ENCODE results near the gene PSME2.

Gene PSME2

DNA sequence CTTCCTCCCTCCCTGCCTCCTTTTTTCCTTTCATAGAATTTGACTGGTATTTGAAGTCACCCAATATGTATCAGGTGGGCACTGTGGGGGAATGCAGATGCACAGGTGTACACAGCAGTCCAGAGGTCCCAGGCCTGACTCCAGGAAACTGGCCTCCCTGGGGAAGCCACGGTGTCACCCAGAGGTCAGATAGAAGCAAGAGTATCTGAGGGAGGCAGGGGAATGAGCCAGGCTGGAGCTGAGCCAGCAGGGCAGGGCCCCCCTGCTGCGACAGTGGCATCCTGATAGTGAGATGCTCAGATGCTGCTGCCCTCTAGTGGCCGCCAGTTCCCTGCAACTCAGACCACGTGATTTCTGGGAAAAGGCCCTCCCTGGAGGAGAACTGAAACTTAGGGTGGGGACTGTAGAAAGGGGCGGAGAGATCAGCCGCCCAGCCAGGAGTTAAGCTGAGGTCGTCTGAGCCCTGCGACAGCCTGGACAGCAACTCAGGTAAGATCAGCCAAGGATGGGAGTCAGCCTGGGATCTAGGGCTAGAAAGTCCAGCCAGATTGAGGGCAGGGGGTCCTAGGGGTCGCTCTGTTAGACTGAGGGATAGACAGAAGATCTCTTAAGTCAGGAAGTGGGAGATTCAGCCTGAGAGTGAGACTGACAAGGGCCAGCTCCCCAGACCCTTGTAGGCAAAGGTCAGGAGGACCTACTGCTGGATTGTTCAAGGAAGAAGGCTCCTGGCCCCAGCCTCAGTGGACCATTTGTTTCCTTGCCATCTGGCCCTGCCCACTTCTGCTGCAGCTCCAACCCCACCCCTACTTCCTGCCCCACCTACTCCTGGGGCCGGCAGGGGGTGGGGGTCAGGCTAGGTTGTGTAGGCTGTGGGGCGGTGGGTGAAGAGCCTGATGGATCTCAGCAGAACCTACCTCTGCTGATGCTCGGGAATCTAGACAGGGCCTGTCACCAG lies 14.7 kb upstream of the PSME2 start, which contains the start of gene IRF9:
Gene IRF9 (plus strand): TSS at position 416 of the 955 bp plus-strand sequence. CDS start 880 bp downstream, outside the sequence.
- peaks cover 31% of the 10 kb centered on the region for H3K36me3 ChIP-seq (ENCODE audit: insufficient read depth, low read length)

DNA sequence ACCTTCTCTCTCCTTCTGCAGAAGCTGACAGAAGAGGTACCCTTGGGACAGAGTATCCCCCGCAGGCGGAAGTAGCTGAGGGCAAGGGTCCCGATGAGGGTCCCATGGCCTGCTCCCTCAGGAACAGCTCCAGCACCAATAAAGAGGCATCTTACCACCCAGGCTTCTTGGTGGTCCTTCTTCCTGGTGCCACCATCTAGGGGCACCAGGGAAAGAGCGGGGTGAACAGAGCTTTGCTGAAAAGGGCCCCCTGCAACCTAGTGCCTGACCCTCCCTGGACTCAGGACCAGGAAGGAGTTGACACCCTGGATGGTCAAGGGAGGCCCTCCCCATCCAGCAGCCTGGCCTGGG lies 14.1 kb upstream of the PSME2 start:
- Histone ChIP-seq H3K9ac (ENCODE audit: insufficient read length) (no peak overlapping the region), H3K27ac (no peak overlapping the region), H3K9me3 (ENCODE audit: low read depth, low read length) (no peaks in the 10 kb centered on the region), H3K36me3 (ENCODE audit: insufficient read depth, low read length) (peaks cover 36% of the 10 kb centered on the region), H3K4me3 (no peak overlapping the region)
- DNase-seq (ENCODE audit: low read depth, low spot score) = no peak
- TF ChIP-seq EZH2 (IDR thresholded peaks at IDR 0.05) (no peak), FOXP2 (optimal IDR thresholded peaks at IDR 0.05; ENCODE audit: control extremely low read depth, extremely low read length, insufficient read depth) (no peak)

More for the DNA sequence above, 14.7 kb upstream of the PSME2 start, which contains the start of gene IRF9:
- H3K4me3 ChIP-seq = peak within 1 kb of the TSS; percentile 78
- H3K27ac ChIP-seq = no peak within 1 kb of the TSS
- H3K9ac ChIP-seq (ENCODE audit: insufficient read length) = peak within 1 kb of the TSS; percentile 64
- no peak for TF ChIP-seq EZH2 (IDR thresholded peaks at IDR 0.05)
- TF ChIP-seq POLR2AphosphoS5 (IDR thresholded peaks at IDR 0.05; ENCODE audit: borderline replicate concordance, low read depth, low read length) = peak; percentile 68
- TF ChIP-seq FOXP2 (optimal IDR thresholded peaks at IDR 0.05; ENCODE audit: control extremely low read depth, extremely low read length, insufficient read depth) = peak; percentile 16
- no peaks in the 10 kb centered on the region for H3K9me3 ChIP-seq (ENCODE audit: low read depth, low read length)
- peak; percentile 91 for DNase-seq (ENCODE audit: low read depth, low spot score)

DNA sequence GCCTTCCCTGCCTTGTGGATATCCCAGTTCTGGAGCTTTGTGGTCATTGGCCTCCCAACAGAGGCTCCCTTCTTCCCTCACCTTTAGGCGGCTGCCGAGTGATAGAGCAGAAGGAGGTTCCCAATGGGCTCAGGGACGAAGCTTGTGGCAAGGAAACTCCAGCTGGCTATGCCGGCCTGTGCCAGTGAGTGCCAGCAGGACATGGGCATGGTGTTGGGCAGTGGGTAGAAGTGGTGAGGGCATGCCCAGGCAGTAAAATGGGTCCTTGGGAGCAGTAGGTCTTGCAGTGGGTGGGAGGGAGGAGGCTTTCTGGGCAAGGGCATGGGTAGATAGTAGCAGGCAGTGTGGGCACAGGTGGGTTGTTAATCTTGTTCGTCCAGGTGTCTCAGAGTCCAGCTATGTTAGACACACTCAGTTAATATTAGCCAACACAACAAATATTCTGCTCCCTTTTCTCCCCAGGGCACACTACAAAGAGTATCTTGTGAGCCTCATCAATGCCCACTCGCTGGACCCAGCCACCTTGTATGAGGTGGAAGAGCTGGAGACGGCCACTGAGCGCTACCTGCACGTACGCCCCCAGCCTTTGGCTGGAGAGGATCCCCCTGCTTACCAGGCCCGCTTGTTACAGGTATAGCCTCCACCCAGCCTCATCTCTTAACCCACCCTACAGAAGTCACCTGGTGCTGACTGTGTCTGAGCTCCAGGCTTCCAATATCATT lies 13.5 kb upstream of the PSME2 start:
- Histone ChIP-seq H3K36me3 (ENCODE audit: insufficient read depth, low read length) (peaks cover 41% of the 10 kb centered on the region), H3K9ac (ENCODE audit: insufficient read length) (no peak overlapping the region), H3K9me3 (ENCODE audit: low read depth, low read length) (no peaks in the 10 kb centered on the region), H3K27ac (no peak overlapping the region), H3K4me3 (no peak overlapping the region)
- TF ChIP-seq EZH2 (IDR thresholded peaks at IDR 0.05) = no peak
- no peak for DNase-seq (ENCODE audit: low read depth, low spot score)

DNA sequence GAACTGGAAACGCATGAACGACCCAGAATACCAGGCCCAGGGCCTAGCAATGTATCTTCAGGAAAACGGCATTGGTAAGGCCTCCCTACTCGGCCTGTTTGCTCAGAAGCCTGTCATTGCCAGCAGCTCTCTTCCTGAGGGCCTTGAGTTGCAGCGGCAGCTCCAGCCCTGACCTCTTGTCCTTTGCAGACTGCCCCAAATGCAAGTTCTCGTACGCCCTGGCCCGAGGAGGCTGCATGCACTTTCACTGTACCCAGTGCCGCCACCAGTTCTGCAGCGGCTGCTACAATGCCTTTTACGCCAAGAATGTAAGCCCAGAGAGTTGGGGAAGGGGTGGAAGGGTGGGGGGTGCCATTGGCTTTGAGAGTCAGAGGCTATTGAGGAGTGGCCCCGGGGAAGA lies 10.9 kb upstream of the PSME2 start:
- DNase-seq (ENCODE audit: low read depth, low spot score) = no peak
- H3K9me3 ChIP-seq (ENCODE audit: low read depth, low read length) = no peaks in the 10 kb centered on the region
- H3K27ac ChIP-seq = no peak overlapping the region
- TF ChIP-seq FOXP2 (optimal IDR thresholded peaks at IDR 0.05; ENCODE audit: control extremely low read depth, extremely low read length, insufficient read depth) (no peak), POLR2AphosphoS5 (IDR thresholded peaks at IDR 0.05; ENCODE audit: borderline replicate concordance, low read depth, low read length) (no peak), EZH2 (IDR thresholded peaks at IDR 0.05) (no peak)
- no peak overlapping the region for H3K4me3 ChIP-seq
- H3K36me3 ChIP-seq (ENCODE audit: insufficient read depth, low read length) = peaks cover 46% of the 10 kb centered on the region
- H3K9ac ChIP-seq (ENCODE audit: insufficient read length) = no peak overlapping the region

DNA sequence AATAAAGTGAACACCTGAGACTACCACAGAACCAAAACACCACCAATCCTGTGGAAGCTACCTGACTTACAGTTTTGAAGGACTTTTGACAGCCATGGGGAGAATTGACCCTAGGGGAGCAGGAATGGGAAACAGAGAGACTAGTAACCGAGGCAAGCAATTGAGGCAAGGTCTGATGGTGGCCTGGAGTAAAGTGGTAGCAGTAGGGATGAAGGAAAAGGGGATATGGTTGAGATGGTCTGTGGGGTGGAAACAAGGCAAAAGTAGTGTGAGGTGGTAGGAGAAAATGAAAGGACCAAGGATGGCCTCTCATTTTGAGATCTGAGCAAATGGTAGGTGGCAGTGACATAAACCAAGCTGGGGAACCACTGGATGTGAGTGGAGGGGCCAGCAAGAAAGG lies 10.4 kb upstream of the PSME2 start:
- Histone ChIP-seq H3K27ac (no peak overlapping the region), H3K4me3 (no peak overlapping the region), H3K9me3 (ENCODE audit: low read depth, low read length) (no peaks in the 10 kb centered on the region), H3K9ac (ENCODE audit: insufficient read length) (no peak overlapping the region), H3K36me3 (ENCODE audit: insufficient read depth, low read length) (peaks cover 48% of the 10 kb centered on the region)
- TF ChIP-seq FOXP2 (optimal IDR thresholded peaks at IDR 0.05; ENCODE audit: control extremely low read depth, extremely low read length, insufficient read depth) (no peak), POLR2AphosphoS5 (IDR thresholded peaks at IDR 0.05; ENCODE audit: borderline replicate concordance, low read depth, low read length) (no peak), EZH2 (IDR thresholded peaks at IDR 0.05) (no peak)
- DNase-seq (ENCODE audit: low read depth, low spot score) = no peak

DNA sequence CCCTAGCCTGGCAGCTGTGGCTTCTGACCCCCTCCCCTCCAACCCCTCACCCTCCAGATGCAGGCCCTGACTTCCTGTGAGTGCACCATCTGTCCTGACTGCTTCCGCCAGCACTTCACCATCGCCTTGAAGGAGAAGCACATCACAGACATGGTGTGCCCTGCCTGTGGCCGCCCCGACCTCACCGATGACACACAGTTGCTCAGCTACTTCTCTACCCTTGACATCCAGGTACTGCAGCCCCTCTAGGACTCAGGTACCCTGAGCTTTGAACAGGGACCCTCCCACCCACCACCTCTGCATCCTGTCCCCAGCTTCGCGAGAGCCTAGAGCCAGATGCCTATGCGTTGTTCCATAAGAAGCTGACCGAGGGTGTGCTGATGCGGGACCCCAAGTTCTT lies 8.7 kb upstream of the PSME2 start:
- H3K9ac ChIP-seq (ENCODE audit: insufficient read length) = no peak overlapping the region

DNA sequence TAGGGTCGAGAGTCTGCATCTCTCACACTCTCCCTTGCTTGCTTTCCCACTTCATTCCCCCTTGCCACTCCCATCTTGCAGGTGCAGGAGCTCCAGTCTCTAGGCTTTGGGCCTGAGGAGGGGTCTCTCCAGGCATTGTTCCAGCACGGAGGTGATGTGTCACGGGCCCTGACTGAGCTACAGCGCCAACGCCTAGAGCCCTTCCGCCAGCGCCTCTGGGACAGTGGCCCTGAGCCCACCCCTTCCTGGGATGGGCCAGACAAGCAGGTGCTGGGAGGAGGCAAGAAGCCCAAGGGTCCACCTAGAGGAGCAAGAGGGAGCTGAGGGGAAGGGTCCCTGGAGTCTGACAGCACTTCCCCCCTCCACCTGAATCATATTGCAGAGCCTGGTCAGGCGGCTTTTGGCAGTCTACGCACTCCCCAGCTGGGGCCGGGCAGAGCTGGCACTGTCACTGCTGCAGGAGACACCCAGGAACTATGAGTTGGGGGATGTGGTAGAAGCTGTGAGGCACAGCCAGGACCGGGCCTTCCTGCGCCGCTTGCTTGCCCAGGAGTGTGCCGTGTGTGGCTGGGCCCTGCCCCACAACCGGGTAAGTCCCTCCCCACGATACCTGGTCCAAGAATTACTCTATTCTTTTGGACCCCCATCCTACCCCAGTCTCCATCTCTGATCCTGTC lies 5.1 kb upstream of the PSME2 start:
- no peak for DNase-seq (ENCODE audit: low read depth, low spot score)
- Histone ChIP-seq H3K36me3 (ENCODE audit: insufficient read depth, low read length) (peaks cover 43% of the 10 kb centered on the region; the same call in 1 of the 2 replicates), H3K9me3 (ENCODE audit: low read depth, low read length) (no peaks in the 10 kb centered on the region), H3K27ac (no peak overlapping the region), H3K9ac (ENCODE audit: insufficient read length) (no peak overlapping the region), H3K4me3 (no peak overlapping the region)
- no peak for TF ChIP-seq FOXP2 (optimal IDR thresholded peaks at IDR 0.05; ENCODE audit: control extremely low read depth, extremely low read length, insufficient read depth)
- no peak for TF ChIP-seq EZH2 (IDR thresholded peaks at IDR 0.05)
- TF ChIP-seq POLR2AphosphoS5 (IDR thresholded peaks at IDR 0.05; ENCODE audit: borderline replicate concordance, low read depth, low read length) = no peak

More for the DNA sequence above, 8.7 kb upstream of the PSME2 start:
- H3K36me3 ChIP-seq (ENCODE audit: insufficient read depth, low read length) = peaks cover 58% of the 10 kb centered on the region
- TF ChIP-seq FOXP2 (optimal IDR thresholded peaks at IDR 0.05; ENCODE audit: control extremely low read depth, extremely low read length, insufficient read depth) (no peak), EZH2 (IDR thresholded peaks at IDR 0.05) (no peak), POLR2AphosphoS5 (IDR thresholded peaks at IDR 0.05; ENCODE audit: borderline replicate concordance, low read depth, low read length) (no peak)
- H3K4me3 ChIP-seq = no peak overlapping the region
- no peak overlapping the region for H3K27ac ChIP-seq
- no peak for DNase-seq (ENCODE audit: low read depth, low spot score)
- H3K9me3 ChIP-seq (ENCODE audit: low read depth, low read length) = no peaks in the 10 kb centered on the region

DNA sequence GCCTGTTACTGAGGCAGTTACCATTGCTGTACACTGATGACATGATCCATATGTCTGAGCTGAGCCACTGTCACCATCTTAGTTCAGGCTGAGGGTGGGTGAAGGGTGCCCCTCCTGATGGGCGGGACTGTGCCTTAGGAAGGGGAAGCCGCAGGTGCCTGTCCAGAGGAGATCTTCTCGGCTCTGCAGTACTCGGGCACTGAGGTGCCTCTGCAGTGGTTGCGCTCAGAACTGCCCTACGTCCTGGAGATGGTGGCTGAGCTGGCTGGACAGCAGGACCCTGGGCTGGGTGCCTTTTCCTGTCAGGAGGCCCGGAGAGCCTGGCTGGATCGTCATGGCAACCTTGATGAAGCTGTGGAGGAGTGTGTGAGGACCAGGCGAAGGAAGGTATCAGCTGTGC lies 4.6 kb upstream of the PSME2 start:
- Histone ChIP-seq H3K36me3 (ENCODE audit: insufficient read depth, low read length) (peaks cover 43% of the 10 kb centered on the region; the same call in 1 of the 2 replicates), H3K9me3 (ENCODE audit: low read depth, low read length) (no peaks in the 10 kb centered on the region), H3K27ac (no peak overlapping the region), H3K9ac (ENCODE audit: insufficient read length) (no peak overlapping the region), H3K4me3 (no peak overlapping the region)
- TF ChIP-seq POLR2AphosphoS5 (IDR thresholded peaks at IDR 0.05; ENCODE audit: borderline replicate concordance, low read depth, low read length) (no peak), FOXP2 (optimal IDR thresholded peaks at IDR 0.05; ENCODE audit: control extremely low read depth, extremely low read length, insufficient read depth) (no peak), EZH2 (IDR thresholded peaks at IDR 0.05) (no peak)
- DNase-seq (ENCODE audit: low read depth, low spot score) = no peak
